ENCODE results near the gene KCTD8. TPM values are rescaled to one million over a fixed set of nuclear protein-coding genes. Genes with fewer than 3 reads are reported as not detected.

The KCTD8 gene
- total RNA-seq, 1 donor from 2014 or later, result 0.45 TPM

Other genes starting within 250 kb of the KCTD8 start
- 0.98 TPM for gene YIPF7, start 202.8 kb upstream of the KCTD8 start, total RNA-seq
- gene GUF1, start 229.6 kb upstream of the KCTD8 start, total RNA-seq, result 14.8 TPM

Measured in sciatic nerve (tissue), 1 donor.